HFFc6 (cell line): ENCODE measurements around the gene FAM174C. TPM values are rescaled to one million over a fixed set of nuclear protein-coding genes. Genes with fewer than 3 reads are reported as not detected.

ENCODE experiments used
- DNase-seq: peaks from one replicate; pipeline ENCODE4 v3.0.0-alpha.2; 2018
- H3K27ac Mint-ChIP-seq: 2 replicates; pipeline ENCODE4 v1.8.0; 2020; ENCODE audit warnings: mild to moderate bottlenecking, mixed read lengths
- H3K27me3 Mint-ChIP-seq: 2 replicates; pipeline ENCODE4 v1.8.0; 2021; ENCODE audit warnings: mild to moderate bottlenecking, moderate library complexity, mixed read lengths; ENCODE audit not compliant: insufficient read depth
- H3K36me3 Mint-ChIP-seq: 2 replicates; pipeline ENCODE4 v1.8.0; 2021; ENCODE audit warnings: low read depth, mixed read lengths
- H3K4me1 Mint-ChIP-seq: 2 replicates; pipeline ENCODE4 v1.8.0; 2020; ENCODE audit warnings: low read depth, mixed read lengths
- H3K4me3 Mint-ChIP-seq: 2 replicates; pipeline ENCODE4 v1.8.0; 2020; ENCODE audit warnings: mild to moderate bottlenecking, moderate library complexity, mixed read lengths
- H3K9me3 Mint-ChIP-seq: 2 replicates; pipeline ENCODE4 v1.8.0; 2020; ENCODE audit warnings: mild to moderate bottlenecking, mixed read lengths
- CTCF ChIP-seq: fragments of 200-600 bp; sonication (generic); IDR thresholded peaks from 2 replicates; pipeline ENCODE4 v1.5.0; 2021; ENCODE audit warnings: antibody characterized with exemption, mild to moderate bottlenecking
- total RNA-seq, 6 experiments: library from RNA; stranded (reverse); fragmentation: NEBNext Ultra II Directional; extraction: Animal tissue kit (Norgen Biotek cat#: 25700); gene quantifications; 2 replicates in 1 of 6; 3 replicates in 5 of 6; pipeline ENCODE4 v1.2.3, GENCODE V29; 2021

The FAM174C gene
- total RNA-seq, 6 experiments from 2014 or later: 54.2 to 77.6 (median 63.8) TPM

GRCh38 chr19:1269478-1270212 is 5.7 kb upstream of the FAM174C start:
- Mint-ChIP-seq H3K27me3 (peaks cover 17% of the 10 kb centered on the region), H3K9me3 (no peaks in the 10 kb centered on the region), H3K27ac (peak overlapping the region; percentile 96), H3K4me3 (peak overlapping the region; percentile 92), H3K4me1 (peaks cover 74% of the 10 kb centered on the region), H3K36me3 (peaks cover 40% of the 10 kb centered on the region)
- peak; percentile 18; the same call in 1 of the 2 replicates for TF ChIP-seq CTCF
- DNase-seq: peak; percentile 90

- TF ChIP-seq CTCF: no peak
- DNase-seq: no peak
- H3K27me3 Mint-ChIP-seq: peaks cover 17% of the 10 kb centered on the region
- peaks cover 67% of the 10 kb centered on the region for H3K4me1 Mint-ChIP-seq
- peak overlapping the region; percentile 92 for H3K4me3 Mint-ChIP-seq
- H3K36me3 Mint-ChIP-seq: peaks cover 40% of the 10 kb centered on the region
- peak overlapping the region; percentile 96 for H3K27ac Mint-ChIP-seq
- H3K9me3 Mint-ChIP-seq: no peaks in the 10 kb centered on the region
Measured at GRCh38 chr19:1270213-1270853, 5.0 kb upstream of the FAM174C start.

- Mint-ChIP-seq H3K27me3 (peaks cover 18% of the 10 kb centered on the region), H3K4me1 (peaks cover 61% of the 10 kb centered on the region), H3K36me3 (peaks cover 40% of the 10 kb centered on the region), H3K27ac (peak overlapping the region; percentile 96), H3K4me3 (peak overlapping the region; percentile 92), H3K9me3 (no peaks in the 10 kb centered on the region)
- DNase-seq: no peak
- no peak for TF ChIP-seq CTCF
Measured at GRCh38 chr19:1270854-1271527, 4.3 kb upstream of the FAM174C start.

GRCh38 chr19:1271528-1272422 is 3.6 kb upstream of the FAM174C start:
- Mint-ChIP-seq H3K27me3 (peaks cover 21% of the 10 kb centered on the region), H3K4me1 (peaks cover 63% of the 10 kb centered on the region)
- DNase-seq: no peak

More at GRCh38 chr19:1271528-1272422, 3.6 kb upstream of the FAM174C start:
- Mint-ChIP-seq H3K36me3 (peaks cover 43% of the 10 kb centered on the region), H3K9me3 (no peaks in the 10 kb centered on the region), H3K4me3 (peak overlapping the region; percentile 92), H3K27ac (peak overlapping the region; percentile 96)
- no peak for TF ChIP-seq CTCF
